ENCODE measurements around the gene C10orf62.

GRCh38 chr10:97607095-97607636, 17.6 kb downstream of the C10orf62 start:
- TF ChIP-seq CTCF (IDR thresholded peaks at IDR 0.05), result no peak
- no peak for TF ChIP-seq REST (IDR thresholded peaks at IDR 0.05; ENCODE audit: insufficient read depth in 1 of 2, low read depth in 2 of 2, low read length in 1 of 2)
- TF ChIP-seq POLR2AphosphoS5 (IDR thresholded peaks at IDR 0.05; ENCODE audit: low read depth, low read length), result no peak
- TF ChIP-seq TCF7L2 (IDR thresholded peaks at IDR 0.05; ENCODE audit: low read depth, low read length), result no peak
